HL-60/S4 treated with retinoic acid at 250 ng/mL for 4 days and 3 days (cell line): ENCODE measurements around the gene HK2.
"Not testable (repeated sequence)": the region's sequence is repeated elsewhere in the genome, so short reads cannot be mapped to it uniquely, and the experiment has no call there.

Experiments
- in situ Hi-C: fragments of 300-500 bp; cut with MboI; formaldehyde crosslinking; loops from 2 replicates; pipeline ENCODE4 v1.7.0; 2022; ENCODE audit warnings: low sequenced_read_pairs

HK2 gene

GRCh38 chr2:74834792-74835755 lies 1.1 kb downstream of the HK2 start:
- in situ Hi-C loops, result no loop called here

DNA sequence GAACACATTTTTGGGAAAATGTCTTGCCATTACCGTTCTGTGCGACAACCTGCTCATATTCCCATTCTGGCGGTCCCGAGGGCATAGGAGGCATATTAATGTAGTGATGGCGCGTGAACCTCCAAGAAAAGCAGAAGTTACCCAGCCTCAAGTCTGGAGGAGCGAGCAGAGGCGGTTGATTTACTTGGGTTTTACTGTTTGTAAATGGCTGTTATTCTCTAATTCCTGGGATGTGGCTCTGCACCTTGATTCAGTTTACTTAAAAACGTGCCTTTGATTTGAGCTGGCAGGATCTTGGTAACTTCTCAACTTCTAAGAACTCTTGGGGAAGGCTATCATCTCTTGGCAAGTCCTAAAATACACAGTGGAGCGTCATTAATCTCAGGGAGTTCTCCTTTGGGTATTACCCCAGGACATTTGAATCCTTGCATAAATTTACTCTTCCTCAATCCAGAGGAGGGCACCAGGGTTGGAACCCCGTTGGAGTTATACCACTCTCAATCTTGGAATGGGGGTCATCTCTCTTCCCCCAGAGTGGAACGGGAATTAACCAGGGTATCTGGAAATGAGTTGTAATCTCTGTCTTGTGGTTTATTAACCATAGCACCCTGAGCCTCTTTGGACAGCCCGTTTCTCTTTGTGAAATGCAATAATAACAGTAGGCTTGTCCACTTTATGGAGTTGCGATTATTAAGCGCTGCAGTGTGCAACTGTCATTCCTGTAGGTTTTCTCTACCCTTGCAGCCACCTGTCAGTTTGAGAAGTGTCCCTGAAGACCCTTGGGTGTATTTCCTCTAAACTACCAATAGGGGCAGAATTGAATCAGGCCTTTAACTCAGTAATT lies 2.1 kb downstream of the HK2 start:
- in situ Hi-C loops, result no loop called here

DNA sequence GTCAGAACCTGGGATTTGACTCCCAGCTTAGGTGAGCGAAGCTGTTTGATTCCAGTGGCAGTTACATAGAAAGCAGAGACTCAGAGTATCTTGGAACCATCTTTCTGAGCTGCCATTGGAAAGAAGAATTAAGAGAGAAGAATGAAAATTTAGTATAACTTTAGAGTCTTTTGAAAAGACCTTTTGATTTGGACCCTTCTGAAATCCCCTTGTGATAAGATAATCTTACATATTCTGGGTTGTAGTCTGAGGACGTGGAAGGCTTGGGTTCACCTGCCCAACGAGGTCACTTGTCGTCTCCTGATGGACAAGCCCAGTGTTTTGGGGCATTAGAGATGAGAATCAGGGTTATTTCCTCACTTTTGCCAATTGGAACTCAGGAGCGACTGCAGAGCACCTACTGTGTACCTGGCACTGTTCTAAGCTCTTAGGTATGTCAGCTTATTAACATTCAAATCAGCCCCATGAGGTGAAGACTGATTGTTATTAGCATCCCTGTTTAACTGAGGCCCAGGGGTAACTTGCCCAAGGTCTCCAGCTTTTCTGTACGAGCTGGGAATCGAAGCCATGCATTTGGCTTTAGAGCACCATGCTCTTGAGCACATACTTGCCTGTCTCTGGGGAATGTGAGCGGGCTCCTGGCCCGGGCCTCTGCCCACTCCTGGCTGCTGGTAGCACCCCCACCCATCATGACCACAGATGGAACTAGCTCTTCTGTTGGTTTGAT lies 2.9 kb downstream of the HK2 start:
- in situ Hi-C loops, result no loop called here

DNA sequence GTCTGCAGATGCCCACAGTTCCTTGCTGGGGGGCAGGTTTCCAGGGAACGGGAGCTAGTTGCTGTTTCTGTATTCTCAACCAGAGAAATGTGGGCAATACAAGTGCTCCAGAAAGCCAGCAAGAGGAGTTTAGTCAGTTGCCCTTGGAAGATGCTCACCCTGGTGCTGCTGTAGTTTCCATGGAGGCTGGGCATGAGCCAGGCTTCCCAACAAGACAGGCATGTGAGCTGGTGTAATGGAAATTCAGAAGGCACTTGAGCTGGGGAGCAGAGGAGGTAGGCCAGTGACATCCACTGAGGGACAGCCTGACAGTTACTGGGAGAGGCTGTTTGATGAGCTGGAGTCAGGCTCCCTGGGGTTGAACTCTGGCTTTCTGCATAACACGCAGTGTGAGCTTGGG lies 7.7 kb downstream of the HK2 start:
- in situ Hi-C loops, result no loop called here

DNA sequence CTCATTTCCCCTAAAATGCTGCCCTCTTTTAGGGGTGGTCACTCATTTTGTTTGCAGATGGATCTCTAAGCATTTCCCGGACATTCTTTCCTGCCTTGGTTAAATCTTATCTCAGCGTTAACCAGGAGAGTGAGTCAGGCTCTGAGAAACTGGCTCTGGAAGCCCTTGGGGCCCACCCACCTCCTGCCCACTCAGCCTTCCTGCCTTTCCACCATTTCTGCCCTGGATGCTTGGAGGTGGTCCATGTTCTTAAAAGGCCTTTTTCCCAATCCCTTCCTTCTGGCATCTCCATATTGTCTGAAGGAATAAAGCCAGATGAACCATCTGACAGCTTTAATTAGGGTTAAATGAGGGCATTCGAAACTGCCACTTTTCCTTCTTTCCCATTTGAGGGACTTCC lies 9.5 kb downstream of the HK2 start:
- in situ Hi-C loops, result no loop called here

DNA sequence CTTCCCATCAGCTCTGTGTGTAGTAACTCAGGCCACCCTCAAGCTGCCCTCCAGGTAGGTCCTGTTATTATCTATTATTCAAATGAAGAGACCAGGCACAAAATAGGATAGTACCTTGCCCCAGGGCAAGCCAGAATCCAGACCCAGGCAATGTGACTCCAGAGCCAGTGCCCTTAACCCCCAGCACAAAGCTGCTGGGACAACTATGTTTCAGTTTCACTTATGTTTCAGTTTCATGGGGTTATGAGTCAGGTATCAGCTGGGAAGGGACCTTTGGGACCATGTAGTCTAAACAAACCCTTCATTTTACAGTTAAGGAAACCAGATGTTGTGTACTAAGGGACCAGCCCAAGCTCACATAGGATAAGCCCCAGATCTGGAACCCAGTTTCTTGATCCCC lies 10.0 kb downstream of the HK2 start:
- in situ Hi-C loops, result no loop called here

- in situ Hi-C loops, result no loop called here
Measured at GRCh38 chr2:74844752-74845151, 10.8 kb downstream of the HK2 start.

DNA sequence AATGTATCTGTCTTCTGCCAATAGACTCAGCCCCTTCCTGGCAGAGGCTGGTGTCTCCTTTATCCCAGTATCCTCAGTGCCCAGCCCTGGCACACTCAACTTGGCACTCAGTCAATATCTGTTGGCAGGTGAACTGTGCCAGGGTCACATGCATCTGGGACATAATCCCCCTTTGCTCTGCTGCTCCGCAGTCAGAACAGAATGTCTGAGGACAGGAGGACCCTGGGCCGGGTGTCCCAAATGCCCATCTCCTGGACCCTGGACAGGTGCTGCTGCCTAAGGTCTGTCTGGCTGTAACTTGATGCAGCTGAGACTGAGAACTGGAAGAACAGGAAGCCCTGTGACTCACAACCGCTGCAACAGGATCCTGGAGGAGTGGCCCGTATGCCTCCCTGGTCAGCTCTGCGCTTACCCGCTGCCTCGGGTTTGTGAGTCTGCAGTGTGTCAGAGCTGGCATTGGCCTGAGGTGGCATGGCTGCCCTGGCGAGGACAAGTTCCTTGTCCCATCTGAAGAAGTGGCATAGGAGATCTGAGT lies 11.4 kb downstream of the HK2 start:
- in situ Hi-C loops, result no loop called here

DNA sequence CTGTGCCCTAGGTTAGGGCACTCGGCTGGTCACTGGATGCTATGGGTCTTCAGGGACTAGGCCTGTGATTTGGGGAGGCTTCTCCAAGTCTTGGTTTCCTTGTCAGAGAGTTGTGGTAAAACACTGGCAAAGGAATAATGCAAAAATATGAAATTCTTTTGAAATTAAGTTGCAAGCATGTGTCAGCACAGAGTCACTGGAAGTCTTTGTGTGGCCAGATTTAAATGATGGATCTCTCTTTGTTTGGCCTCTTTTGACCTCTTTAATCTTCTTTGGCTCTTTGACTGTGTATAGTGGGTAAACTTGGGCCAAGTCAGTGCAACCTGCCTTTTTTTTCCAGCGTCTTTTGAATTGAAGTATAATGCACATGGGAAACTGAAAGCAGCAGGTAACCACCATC lies 12.1 kb downstream of the HK2 start:
- in situ Hi-C loops, result no loop called here

DNA sequence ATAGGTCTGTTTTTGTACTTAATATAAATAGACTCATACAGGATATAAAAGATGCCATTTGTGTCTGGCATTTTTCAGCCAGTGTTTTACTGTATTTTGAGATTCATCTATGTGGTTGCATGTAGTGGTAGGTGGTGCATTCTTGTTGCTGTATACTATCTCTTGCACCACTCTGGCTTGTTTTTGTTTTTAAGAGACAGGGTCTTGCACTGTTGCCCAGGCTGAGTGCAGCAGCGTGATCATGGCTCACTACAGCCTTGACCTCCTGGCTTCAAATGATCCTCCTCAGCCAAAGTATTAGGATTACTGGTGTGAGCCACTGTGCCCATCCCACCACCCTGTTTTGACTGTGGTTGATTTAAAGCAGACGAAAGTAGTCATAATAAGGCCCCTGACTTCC lies 12.6 kb downstream of the HK2 start:
- in situ Hi-C loops, result no loop called here

GRCh38 chr2:74847070-74847858 lies 13.3 kb downstream of the HK2 start:
- in situ Hi-C loops, result no loop called here

DNA sequence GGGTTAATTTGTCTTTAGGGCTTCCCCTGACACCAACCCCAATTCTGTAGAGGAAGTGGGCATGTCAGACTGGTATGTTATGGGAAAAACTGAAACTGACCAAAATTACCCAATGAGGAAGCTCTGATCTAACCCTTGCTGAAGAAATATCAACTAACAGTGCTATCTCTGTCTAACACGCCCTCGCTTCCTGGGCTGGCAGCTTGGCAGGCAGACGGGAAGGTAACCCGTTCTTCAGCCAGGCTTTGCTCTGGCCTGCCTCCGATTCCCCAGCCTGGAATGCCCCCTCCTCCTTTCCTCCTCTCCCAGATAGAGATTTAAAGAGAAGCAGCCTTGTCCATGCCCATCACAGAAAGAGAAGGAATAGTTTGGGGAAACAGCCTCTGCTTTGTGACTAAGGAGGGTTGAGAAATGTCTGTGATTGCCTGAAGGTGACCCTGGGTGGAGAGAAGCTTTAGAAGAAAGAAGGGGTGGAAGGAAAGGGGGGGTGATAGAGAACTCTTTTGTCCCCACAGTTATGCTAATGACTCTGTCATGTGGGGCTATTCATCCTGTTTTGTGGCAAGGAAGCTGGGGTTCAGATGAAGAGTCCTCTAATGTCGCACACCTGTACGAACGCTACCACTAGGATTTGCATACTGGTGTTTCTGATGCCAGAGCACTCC lies 15.4 kb downstream of the HK2 start:
- in situ Hi-C loops, result no loop called here

GRCh38 chr2:74850496-74851190 lies 16.7 kb downstream of the HK2 start:
- in situ Hi-C loops, result no loop called here

DNA sequence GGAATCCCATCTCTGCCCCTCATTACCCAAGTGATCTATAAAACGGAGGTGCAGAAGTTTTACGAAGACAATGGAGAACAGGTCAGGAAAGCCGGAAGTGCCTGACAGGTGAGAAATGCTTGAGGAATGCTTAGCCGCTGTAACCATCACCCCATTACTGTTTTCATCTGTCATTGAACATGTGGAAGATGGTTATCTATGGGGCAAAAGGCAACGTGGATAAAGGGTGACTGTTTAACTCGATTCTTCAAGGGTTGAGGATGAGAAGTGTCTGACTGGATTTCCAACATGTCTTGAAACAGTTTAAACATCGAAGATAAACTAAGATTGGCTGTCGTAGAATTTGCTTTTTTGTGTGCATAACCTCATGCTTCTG lies 17.3 kb downstream of the HK2 start:
- in situ Hi-C loops, result no loop called here

GRCh38 chr2:74853360-74853759 lies 19.4 kb downstream of the HK2 start:
- in situ Hi-C loops, result not testable (repeated sequence)

- in situ Hi-C loops, result no loop called here
Measured at GRCh38 chr2:74854401-74854800, 20.5 kb downstream of the HK2 start.

- in situ Hi-C loops, result not testable (repeated sequence)
Measured at GRCh38 chr2:74855114-74855707, 21.3 kb downstream of the HK2 start.

GRCh38 chr2:74856004-74856578 lies 22.2 kb downstream of the HK2 start:
- in situ Hi-C loops, result no loop called here
